Astrocyte (in vitro differentiated cells and primary cell): ENCODE results near the gene AOAH. TPM values are rescaled to one million over a fixed set of nuclear protein-coding genes. Genes with fewer than 3 reads are reported as not detected.

Experiments
- DNase-seq: peaks from one replicate; pipeline ENCODE4 v3.0.0-alpha.2; 2010; ENCODE audit warnings: low read depth
- FAIRE-seq: peaks from 2 replicates; lab custom pipeline; 2011; peaks lifted over from hg19 to GRCh38; lab: Jason Lieb, UNC
- H2AFZ ChIP-seq: 2 replicates; pipeline ENCODE4 v1.6.0; 2012; ENCODE audit warnings: low read depth, low read length, inconsistent platforms
- H3K27ac ChIP-seq: 2 replicates; pipeline ENCODE4 v1.5.1; 2011; ENCODE audit warnings: low read depth, low read length, inconsistent platforms
- H3K27me3 ChIP-seq: 2 replicates; pipeline ENCODE4 v1.6.0; 2011; ENCODE audit warnings: low read length, inconsistent platforms; ENCODE audit not compliant: insufficient read depth
- H3K36me3 ChIP-seq: 2 replicates; pipeline ENCODE4 v1.5.1; 2011; ENCODE audit warnings: low read length, inconsistent platforms; ENCODE audit not compliant: insufficient read depth
- H3K4me1 ChIP-seq: 2 replicates; pipeline ENCODE4 v1.5.1; 2011; ENCODE audit warnings: low read length, inconsistent platforms; ENCODE audit not compliant: insufficient read depth
- H3K4me2 ChIP-seq: 2 replicates; pipeline ENCODE4 v1.6.0; 2012; ENCODE audit warnings: low read length, inconsistent platforms
- H3K4me3 ChIP-seq: 2 replicates; pipeline ENCODE4 v1.5.1; 2011; ENCODE audit warnings: low read depth, mild to moderate bottlenecking, low read length, inconsistent platforms; ENCODE audit not compliant: insufficient read depth
- H3K79me2 ChIP-seq: 2 replicates; pipeline ENCODE4 v1.6.0; 2012; ENCODE audit warnings: mild to moderate bottlenecking, low read length, inconsistent platforms; ENCODE audit not compliant: insufficient read depth
- H3K9ac ChIP-seq: 2 replicates; pipeline ENCODE4 v1.6.0; 2012; ENCODE audit warnings: mild to moderate bottlenecking, low read length, inconsistent platforms
- H3K9me3 ChIP-seq: 2 replicates; pipeline ENCODE4 v1.5.1; 2012; ENCODE audit warnings: low read depth, mild to moderate bottlenecking, low read length, inconsistent platforms; ENCODE audit not compliant: insufficient read depth
- H4K20me1 ChIP-seq: 2 replicates; pipeline ENCODE4 v1.6.0; 2012; ENCODE audit warnings: low read length, inconsistent platforms; ENCODE audit not compliant: insufficient read depth
- H3K27ac Mint-ChIP-seq: one replicate; pipeline ENCODE4 v1.8.0; 2021; ENCODE audit warnings: mild to moderate bottlenecking, mixed read lengths; ENCODE audit not compliant: unreplicated experiment
- H3K27me3 Mint-ChIP-seq: one replicate; pipeline ENCODE4 v1.8.0; 2021; ENCODE audit warnings: low read depth, mixed read lengths; ENCODE audit not compliant: unreplicated experiment
- H3K36me3 Mint-ChIP-seq: one replicate; pipeline ENCODE4 v1.8.0; 2021; ENCODE audit warnings: low read depth, mixed read lengths; ENCODE audit not compliant: unreplicated experiment
- H3K4me1 Mint-ChIP-seq: one replicate; pipeline ENCODE4 v1.8.0; 2021; ENCODE audit warnings: low read depth, mixed read lengths; ENCODE audit not compliant: unreplicated experiment
- H3K4me3 Mint-ChIP-seq: one replicate; pipeline ENCODE4 v1.8.0; 2021; ENCODE audit warnings: mild to moderate bottlenecking, moderate library complexity, mixed read lengths; ENCODE audit not compliant: unreplicated experiment
- H3K9me3 Mint-ChIP-seq: one replicate; pipeline ENCODE4 v1.8.0; 2021; ENCODE audit warnings: mild to moderate bottlenecking, mixed read lengths; ENCODE audit not compliant: unreplicated experiment
- EZH2 ChIP-seq: IDR thresholded peaks from 2 replicates; pipeline ENCODE4 v1.6.1; 2012; ENCODE audit warnings: mild to moderate bottlenecking, low read length, inconsistent platforms; ENCODE audit not compliant: insufficient read depth
- total RNA-seq: library from RNA; stranded (reverse); gene quantifications from 2 replicates; pipeline ENCODE4 v1.2.1, GENCODE V29; 2021
- TF ChIP-seq, protein P1 (sequence below): IDR thresholded peaks from 2 replicates; pipeline ENCODE4 v1.5.1; 2011; ENCODE audit warnings: low read depth, mild to moderate bottlenecking, inconsistent platforms, low read length, moderate library complexity; ENCODE audit not compliant: insufficient read depth

The AOAH gene
- total RNA-seq, 1 donor from 2014 or later = not detected

DNA sequence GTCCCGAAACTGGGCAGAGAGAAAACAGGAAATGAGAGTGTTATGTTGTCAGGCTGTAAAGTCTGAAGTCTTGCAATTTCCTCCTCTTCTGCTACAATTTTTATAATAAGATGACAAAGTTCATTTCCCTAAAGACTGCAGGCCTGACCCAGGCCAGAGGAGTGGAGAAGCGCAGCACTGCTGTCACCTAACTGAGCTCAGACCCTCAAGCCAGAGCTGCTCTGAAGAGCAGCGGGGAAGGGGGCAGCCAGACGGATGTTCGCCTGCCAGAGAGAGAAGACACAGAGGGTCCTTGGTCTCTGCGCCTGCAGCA, 12.6 kb upstream of the AOAH start:
- Histone ChIP-seq H3K36me3 (no peaks in the 10 kb centered on the region), H2AFZ (no peak overlapping the region), H3K4me2 (no peak overlapping the region), H3K9me3 (no peaks in the 10 kb centered on the region), H3K27me3 (no peaks in the 10 kb centered on the region), H3K27ac (no peak overlapping the region), H4K20me1 (no peaks in the 10 kb centered on the region), H3K79me2 (no peaks in the 10 kb centered on the region), H3K9ac (no peak overlapping the region), H3K4me3 (no peak overlapping the region), H3K4me1 (peaks cover 8% of the 10 kb centered on the region)
- FAIRE-seq (no peak), DNase-seq (no peak)
- H3K27ac Mint-ChIP-seq = no peak overlapping the region
- no peaks in the 10 kb centered on the region for H3K36me3 Mint-ChIP-seq
- H3K27me3 Mint-ChIP-seq = no peaks in the 10 kb centered on the region
- H3K4me3 Mint-ChIP-seq = no peak overlapping the region
- peaks cover 11% of the 10 kb centered on the region for H3K4me1 Mint-ChIP-seq
- no peak for TF ChIP-seq EZH2
- TF ChIP-seq, protein P1, sequence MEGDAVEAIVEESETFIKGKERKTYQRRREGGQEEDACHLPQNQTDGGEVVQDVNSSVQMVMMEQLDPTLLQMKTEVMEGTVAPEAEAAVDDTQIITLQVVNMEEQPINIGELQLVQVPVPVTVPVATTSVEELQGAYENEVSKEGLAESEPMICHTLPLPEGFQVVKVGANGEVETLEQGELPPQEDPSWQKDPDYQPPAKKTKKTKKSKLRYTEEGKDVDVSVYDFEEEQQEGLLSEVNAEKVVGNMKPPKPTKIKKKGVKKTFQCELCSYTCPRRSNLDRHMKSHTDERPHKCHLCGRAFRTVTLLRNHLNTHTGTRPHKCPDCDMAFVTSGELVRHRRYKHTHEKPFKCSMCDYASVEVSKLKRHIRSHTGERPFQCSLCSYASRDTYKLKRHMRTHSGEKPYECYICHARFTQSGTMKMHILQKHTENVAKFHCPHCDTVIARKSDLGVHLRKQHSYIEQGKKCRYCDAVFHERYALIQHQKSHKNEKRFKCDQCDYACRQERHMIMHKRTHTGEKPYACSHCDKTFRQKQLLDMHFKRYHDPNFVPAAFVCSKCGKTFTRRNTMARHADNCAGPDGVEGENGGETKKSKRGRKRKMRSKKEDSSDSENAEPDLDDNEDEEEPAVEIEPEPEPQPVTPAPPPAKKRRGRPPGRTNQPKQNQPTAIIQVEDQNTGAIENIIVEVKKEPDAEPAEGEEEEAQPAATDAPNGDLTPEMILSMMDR = no peak
- H3K9me3 Mint-ChIP-seq = peaks cover 3% of the 10 kb centered on the region

DNA sequence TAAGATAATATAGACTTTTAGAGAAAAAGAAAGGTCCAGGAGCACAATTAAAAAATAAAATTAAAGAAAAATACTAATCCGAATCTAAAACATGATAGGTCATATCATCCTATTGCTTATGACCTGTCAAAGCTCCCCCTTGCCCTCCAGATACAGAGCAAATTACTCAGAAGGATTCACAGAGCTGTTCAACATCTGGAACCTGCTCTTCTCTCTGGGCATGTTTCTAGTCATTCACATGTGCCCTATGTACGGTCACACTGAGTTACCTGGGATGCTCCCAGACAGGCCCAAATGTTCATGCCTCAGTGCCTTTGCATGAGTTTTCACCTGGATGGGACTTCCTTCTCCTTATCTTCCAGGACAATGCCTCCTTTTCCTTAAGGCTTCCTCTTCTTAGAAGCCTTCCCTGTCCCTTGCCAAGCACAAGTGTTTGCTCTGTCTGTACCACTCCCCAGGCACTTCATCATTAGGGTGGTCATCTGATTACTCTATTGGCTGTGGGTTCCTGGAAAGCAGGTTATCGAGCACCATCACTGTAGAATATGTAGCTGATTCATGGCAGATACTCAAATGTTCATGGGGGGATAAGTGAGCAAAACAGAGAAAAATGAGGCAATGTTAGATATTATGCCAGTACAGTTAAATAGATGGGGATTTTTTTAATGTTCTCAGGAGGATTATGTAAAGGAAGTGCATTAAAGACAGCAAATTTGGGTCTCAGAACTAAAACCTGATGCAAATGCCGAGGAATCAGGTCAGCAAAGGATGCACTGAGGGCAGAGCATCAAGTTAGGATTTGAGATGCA, 12.0 kb upstream of the AOAH start:
- Mint-ChIP-seq H3K27me3 (no peaks in the 10 kb centered on the region), H3K9me3 (peaks cover 3% of the 10 kb centered on the region), H3K4me1 (peaks cover 11% of the 10 kb centered on the region), H3K27ac (no peak overlapping the region), H3K36me3 (no peaks in the 10 kb centered on the region), H3K4me3 (no peak overlapping the region)
- Histone ChIP-seq H3K4me1 (peaks cover 8% of the 10 kb centered on the region), H3K4me2 (no peak overlapping the region), H4K20me1 (no peaks in the 10 kb centered on the region), H3K36me3 (no peaks in the 10 kb centered on the region), H3K9ac (no peak overlapping the region), H3K4me3 (no peak overlapping the region), H3K9me3 (no peaks in the 10 kb centered on the region), H3K27ac (no peak overlapping the region), H3K27me3 (no peaks in the 10 kb centered on the region), H3K79me2 (no peaks in the 10 kb centered on the region), H2AFZ (no peak overlapping the region)
- TF ChIP-seq, protein P1 = no peak
- no peak for TF ChIP-seq EZH2
- no peak for DNase-seq
- no peak for FAIRE-seq

- H3K79me2 ChIP-seq = no peaks in the 10 kb centered on the region
- H3K36me3 ChIP-seq = no peaks in the 10 kb centered on the region
- Mint-ChIP-seq H3K4me1 (peaks cover 11% of the 10 kb centered on the region), H3K27ac (no peak overlapping the region), H3K36me3 (no peaks in the 10 kb centered on the region), H3K27me3 (no peaks in the 10 kb centered on the region), H3K4me3 (no peak overlapping the region), H3K9me3 (peaks cover 3% of the 10 kb centered on the region)
- H3K27ac ChIP-seq = no peak overlapping the region
- FAIRE-seq = no peak
- no peak overlapping the region for H3K9ac ChIP-seq
- H3K4me1 ChIP-seq = peaks cover 8% of the 10 kb centered on the region
- peak; percentile 42 for DNase-seq
- no peak overlapping the region for H3K4me3 ChIP-seq
- H2AFZ ChIP-seq = no peak overlapping the region
- no peaks in the 10 kb centered on the region for H4K20me1 ChIP-seq
- H3K9me3 ChIP-seq = no peaks in the 10 kb centered on the region
- TF ChIP-seq, protein P1 = no peak
- TF ChIP-seq EZH2 = no peak
- no peak overlapping the region for H3K4me2 ChIP-seq
- H3K27me3 ChIP-seq = no peaks in the 10 kb centered on the region
Measured at GRCh38 chr7:36735172-36735571, 10.9 kb upstream of the AOAH start.
